ENCODE data around the gene TOP2B.
A peak's percentile ranks its signal among the peaks of the same experiment; 100 is the strongest.

The TOP2B gene

DNA sequence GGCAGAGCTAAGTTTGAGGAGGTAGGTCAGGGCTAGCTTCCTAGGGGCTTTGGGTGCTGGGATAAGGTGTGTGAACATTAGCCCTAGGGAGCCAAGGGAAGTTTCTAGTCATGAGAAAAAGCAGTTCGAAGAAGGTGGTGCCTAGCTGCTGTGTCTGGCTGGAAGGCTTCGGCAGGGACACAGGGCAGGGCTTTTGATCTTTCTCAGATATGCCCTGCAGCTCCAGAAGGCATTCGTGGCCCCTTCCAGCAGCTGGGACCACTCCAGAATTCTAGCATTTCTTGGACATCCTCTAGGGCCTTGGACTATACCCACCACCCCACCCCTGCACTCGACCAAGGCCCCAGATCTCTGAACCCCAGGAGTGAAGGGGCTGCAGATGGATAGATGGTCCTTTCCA lies 88.6 kb downstream of the TOP2B start:
- Histone ChIP-seq H3K36me3 (no peaks in the 10 kb centered on the region), H3K4me3 (no peak overlapping the region), H3K9me3 (no peaks in the 10 kb centered on the region), H3K4me2 (no peak overlapping the region), H3K9ac (no peak overlapping the region), H4K20me1 (no peaks in the 10 kb centered on the region), H3K27ac (no peak overlapping the region), H3K27me3 (no peaks in the 10 kb centered on the region), H3K4me1 (peaks cover 12% of the 10 kb centered on the region)
- no peak for TF ChIP-seq Cebpa-rat (IDR thresholded peaks at IDR 0.05)

DNA sequence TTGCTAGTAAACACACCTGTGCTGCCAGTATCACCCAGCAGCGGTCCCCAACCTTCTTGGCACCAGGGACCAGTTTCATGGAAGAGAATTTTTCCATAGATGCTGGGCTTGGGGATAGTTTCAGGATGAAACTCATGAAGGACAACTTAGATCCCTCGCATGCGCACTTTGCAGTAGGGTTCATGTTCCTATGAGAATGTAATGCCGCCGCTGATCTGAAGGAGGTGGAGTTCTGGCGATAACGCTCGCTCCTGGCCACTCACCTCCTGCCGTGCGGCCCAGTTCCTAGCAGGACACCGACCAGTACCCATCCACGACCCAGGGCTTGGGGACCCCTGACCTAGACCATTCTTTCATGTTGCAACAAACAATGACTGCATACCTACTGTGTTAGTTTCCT lies 89.7 kb downstream of the TOP2B start:
- Histone ChIP-seq H3K27me3 (no peaks in the 10 kb centered on the region), H3K9ac (no peak overlapping the region), H3K4me3 (no peak overlapping the region), H3K4me1 (peaks cover 18% of the 10 kb centered on the region), H3K4me2 (no peak overlapping the region), H4K20me1 (no peaks in the 10 kb centered on the region), H3K27ac (no peak overlapping the region), H3K36me3 (no peaks in the 10 kb centered on the region), H3K9me3 (no peaks in the 10 kb centered on the region)
- TF ChIP-seq Cebpa-rat (IDR thresholded peaks at IDR 0.05), result no peak

DNA sequence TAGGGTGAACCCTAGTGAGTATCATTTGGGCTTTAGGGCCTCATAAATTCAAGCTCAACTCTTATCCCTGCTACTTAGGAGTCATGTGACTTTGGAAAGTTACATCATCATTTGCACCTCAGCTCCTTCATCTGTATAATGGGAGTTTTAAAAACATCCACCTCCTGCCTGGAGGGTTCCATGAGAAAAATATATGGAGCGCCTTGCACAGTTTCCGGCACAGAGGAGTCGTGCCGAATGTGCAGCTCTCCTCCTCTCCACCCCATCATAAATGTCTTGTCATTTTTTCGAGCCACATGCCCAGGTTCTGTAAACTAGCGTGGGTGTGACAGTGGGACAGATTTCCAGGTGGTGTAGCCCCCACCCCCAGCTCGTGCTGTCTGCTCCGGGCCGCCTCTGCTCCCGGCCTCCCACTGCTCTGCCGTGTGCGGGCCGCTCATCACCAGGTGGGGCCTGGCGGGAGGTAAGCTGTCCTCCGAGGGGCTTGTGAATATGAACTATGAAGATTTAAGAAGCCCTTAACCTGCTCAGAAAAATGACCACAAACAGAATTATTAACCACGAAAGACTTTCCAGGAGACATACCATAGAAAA lies 90.4 kb downstream of the TOP2B start:
- H3K36me3 ChIP-seq, result no peaks in the 10 kb centered on the region
- no peak overlapping the region for H3K27ac ChIP-seq
- H3K27me3 ChIP-seq, result no peaks in the 10 kb centered on the region
- no peaks in the 10 kb centered on the region for H4K20me1 ChIP-seq
- H3K9ac ChIP-seq, result no peak overlapping the region
- H3K9me3 ChIP-seq, result no peaks in the 10 kb centered on the region
- H3K4me3 ChIP-seq, result no peak overlapping the region
- no peak overlapping the region for H3K4me2 ChIP-seq
- no peak for TF ChIP-seq Cebpa-rat (IDR thresholded peaks at IDR 0.05)
- peaks cover 26% of the 10 kb centered on the region for H3K4me1 ChIP-seq

DNA sequence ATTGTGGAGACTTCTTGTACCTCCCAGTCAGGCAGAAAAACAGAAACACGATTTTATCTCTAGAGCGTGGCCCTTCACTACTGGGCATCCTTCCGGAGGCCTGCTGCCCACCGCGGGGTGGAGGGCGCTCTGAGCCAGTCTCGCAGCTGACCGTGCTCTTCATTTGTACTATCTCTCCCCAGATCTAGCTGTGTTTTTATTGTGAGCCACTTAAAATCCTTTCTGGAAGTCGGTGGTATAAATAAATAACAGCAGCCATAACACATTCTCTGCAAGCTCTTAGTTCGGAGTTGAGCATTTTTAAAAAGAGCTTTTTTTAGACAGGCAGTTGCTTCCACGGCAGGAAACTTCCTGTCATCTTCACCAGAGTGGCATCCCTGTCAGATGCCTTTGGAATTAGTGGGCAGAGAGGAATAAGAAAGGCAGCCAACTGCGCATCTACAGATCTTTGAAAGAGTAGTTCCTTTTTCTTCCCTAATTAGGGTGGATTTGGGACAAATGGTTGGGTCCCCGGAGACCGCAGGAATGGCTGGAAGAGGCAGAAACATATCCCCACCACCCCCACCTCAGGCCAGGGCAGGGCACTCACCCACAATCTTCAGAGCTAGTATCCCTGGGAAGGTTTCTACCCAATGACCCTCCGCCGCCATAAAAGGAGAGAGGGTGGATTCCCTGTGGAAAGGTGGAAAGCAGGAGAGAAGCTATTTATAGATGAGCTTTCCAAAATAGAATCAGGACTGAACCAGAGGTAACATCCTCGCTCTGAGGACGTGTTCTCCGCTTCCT lies 91.1 kb downstream of the TOP2B start:
- no peak overlapping the region for H3K4me3 ChIP-seq
- no peaks in the 10 kb centered on the region for H4K20me1 ChIP-seq
- no peak overlapping the region for H3K27ac ChIP-seq
- peaks cover 33% of the 10 kb centered on the region for H3K4me1 ChIP-seq
- H3K9me3 ChIP-seq, result no peaks in the 10 kb centered on the region
- H3K4me2 ChIP-seq, result peak overlapping the region; percentile 24; the same call in 1 of the 2 replicates
- no peak overlapping the region for H3K9ac ChIP-seq
- no peak for TF ChIP-seq Cebpa-rat (IDR thresholded peaks at IDR 0.05)
- no peaks in the 10 kb centered on the region for H3K36me3 ChIP-seq
- no peaks in the 10 kb centered on the region for H3K27me3 ChIP-seq

DNA sequence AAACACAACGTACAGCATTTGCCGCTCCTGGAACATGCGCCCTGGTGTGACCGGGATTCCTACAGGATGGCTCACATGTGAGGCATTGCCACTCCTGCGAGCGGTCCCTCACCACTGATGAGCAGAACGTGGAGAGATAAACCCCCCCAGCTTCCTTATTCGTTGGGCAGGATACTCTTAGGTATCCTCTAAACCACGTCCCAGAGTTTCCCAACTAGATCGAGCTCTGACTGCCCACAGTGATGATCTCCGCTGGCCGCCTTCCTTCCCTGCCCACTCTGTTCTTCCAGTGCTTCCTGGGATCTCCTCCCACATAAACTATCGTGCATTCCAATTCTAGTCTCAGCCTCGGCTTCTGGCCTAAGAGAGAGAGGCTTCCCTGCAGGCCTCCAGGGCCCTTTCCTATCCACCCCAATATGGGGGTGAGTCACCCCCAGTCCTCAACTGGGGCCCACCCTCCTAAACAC lies 91.8 kb downstream of the TOP2B start:
- Histone ChIP-seq H3K27me3 (no peaks in the 10 kb centered on the region), H3K27ac (no peak overlapping the region), H3K36me3 (no peaks in the 10 kb centered on the region), H3K9ac (no peak overlapping the region), H3K4me1 (peaks cover 38% of the 10 kb centered on the region), H4K20me1 (no peaks in the 10 kb centered on the region), H3K4me3 (no peak overlapping the region), H3K9me3 (no peaks in the 10 kb centered on the region), H3K4me2 (peak overlapping the region; percentile 24; the same call in 1 of the 2 replicates)
- no peak for TF ChIP-seq Cebpa-rat (IDR thresholded peaks at IDR 0.05)

- Histone ChIP-seq H3K4me3 (no peak overlapping the region), H3K27me3 (no peaks in the 10 kb centered on the region), H3K4me1 (peaks cover 38% of the 10 kb centered on the region), H3K9me3 (no peaks in the 10 kb centered on the region), H3K9ac (no peak overlapping the region), H3K27ac (no peak overlapping the region), H3K36me3 (no peaks in the 10 kb centered on the region), H3K4me2 (no peak overlapping the region), H4K20me1 (no peaks in the 10 kb centered on the region)
- TF ChIP-seq Cebpa-rat (IDR thresholded peaks at IDR 0.05), result no peak
These were observed 92.4 kb downstream of the TOP2B start for GRCh38 chr3:25572336-25572735.

DNA sequence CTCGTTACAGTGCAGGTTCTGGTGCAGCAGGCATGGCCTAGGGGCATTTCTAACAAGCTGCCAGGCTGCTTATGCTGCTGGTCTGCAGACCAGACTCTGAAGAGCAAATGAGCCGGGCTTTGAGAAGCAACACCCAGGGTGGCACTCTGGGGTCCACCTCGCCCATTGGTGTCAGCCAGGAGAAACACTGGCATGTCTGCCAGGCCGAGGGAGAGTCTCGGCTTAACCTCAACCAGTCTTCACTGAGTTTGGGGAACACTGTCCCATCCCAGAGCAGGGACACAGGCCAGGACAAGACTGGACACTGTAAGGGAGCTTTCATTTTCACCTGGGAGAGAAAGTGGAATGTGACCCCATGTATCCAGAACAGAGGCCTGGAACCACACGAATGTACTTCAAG lies 93.4 kb downstream of the TOP2B start:
- H4K20me1 ChIP-seq, result no peaks in the 10 kb centered on the region
- no peak for TF ChIP-seq Cebpa-rat (IDR thresholded peaks at IDR 0.05)
- H3K4me3 ChIP-seq, result no peak overlapping the region
- H3K36me3 ChIP-seq, result no peaks in the 10 kb centered on the region
- H3K27me3 ChIP-seq, result no peaks in the 10 kb centered on the region
- H3K4me1 ChIP-seq, result peaks cover 38% of the 10 kb centered on the region
- H3K27ac ChIP-seq, result no peak overlapping the region
- H3K4me2 ChIP-seq, result no peak overlapping the region
- H3K9me3 ChIP-seq, result no peaks in the 10 kb centered on the region
- H3K9ac ChIP-seq, result no peak overlapping the region

- Histone ChIP-seq H3K9me3 (no peaks in the 10 kb centered on the region), H3K4me1 (peaks cover 34% of the 10 kb centered on the region), H3K36me3 (no peaks in the 10 kb centered on the region), H3K4me3 (no peak overlapping the region), H3K27ac (no peak overlapping the region), H3K4me2 (peak overlapping the region; percentile 52), H3K27me3 (no peaks in the 10 kb centered on the region), H3K9ac (no peak overlapping the region), H4K20me1 (no peaks in the 10 kb centered on the region)
- TF ChIP-seq Cebpa-rat (IDR thresholded peaks at IDR 0.05), result no peak
These were observed 96.1 kb downstream of the TOP2B start for GRCh38 chr3:25568525-25569078.

- Histone ChIP-seq H3K27ac (no peak overlapping the region), H3K9ac (no peak overlapping the region), H3K9me3 (no peaks in the 10 kb centered on the region), H4K20me1 (no peaks in the 10 kb centered on the region), H3K4me1 (peaks cover 28% of the 10 kb centered on the region), H3K4me3 (no peak overlapping the region), H3K27me3 (no peaks in the 10 kb centered on the region), H3K36me3 (no peaks in the 10 kb centered on the region), H3K4me2 (peak overlapping the region; percentile 52)
- TF ChIP-seq Cebpa-rat (IDR thresholded peaks at IDR 0.05), result no peak
These were observed 96.7 kb downstream of the TOP2B start for GRCh38 chr3:25567806-25568524.

DNA sequence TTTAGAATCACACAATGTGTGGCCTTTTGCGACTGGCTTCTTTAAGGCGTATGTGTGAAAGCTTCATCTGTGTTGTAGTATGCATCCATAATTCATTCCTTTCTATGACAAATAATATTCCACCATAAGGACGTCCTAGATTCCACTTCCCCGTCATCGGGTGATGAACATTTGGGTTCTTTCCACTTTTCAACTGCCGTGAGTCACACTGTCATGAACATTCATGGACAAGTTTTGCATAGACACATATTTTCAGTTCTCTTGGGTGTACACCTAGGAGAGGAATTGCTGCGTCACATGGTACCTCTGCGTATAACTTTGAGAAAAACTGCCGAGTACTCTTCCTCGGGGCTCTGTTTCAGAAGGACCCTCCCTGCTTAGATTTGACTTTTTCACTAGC lies 97.3 kb downstream of the TOP2B start:
- Histone ChIP-seq H3K27ac (no peak overlapping the region), H3K4me1 (peaks cover 26% of the 10 kb centered on the region), H3K27me3 (no peaks in the 10 kb centered on the region), H3K36me3 (no peaks in the 10 kb centered on the region), H3K4me2 (no peak overlapping the region), H3K4me3 (no peak overlapping the region), H3K9me3 (no peaks in the 10 kb centered on the region), H3K9ac (no peak overlapping the region), H4K20me1 (no peaks in the 10 kb centered on the region)
- TF ChIP-seq Cebpa-rat (IDR thresholded peaks at IDR 0.05), result no peak
